ENCODE measurements around the gene SP7.
"Not testable (repeated sequence)": the region's sequence is repeated elsewhere in the genome, so short reads cannot be mapped to it uniquely, and the experiment has no call there.

The SP7 gene

DNA sequence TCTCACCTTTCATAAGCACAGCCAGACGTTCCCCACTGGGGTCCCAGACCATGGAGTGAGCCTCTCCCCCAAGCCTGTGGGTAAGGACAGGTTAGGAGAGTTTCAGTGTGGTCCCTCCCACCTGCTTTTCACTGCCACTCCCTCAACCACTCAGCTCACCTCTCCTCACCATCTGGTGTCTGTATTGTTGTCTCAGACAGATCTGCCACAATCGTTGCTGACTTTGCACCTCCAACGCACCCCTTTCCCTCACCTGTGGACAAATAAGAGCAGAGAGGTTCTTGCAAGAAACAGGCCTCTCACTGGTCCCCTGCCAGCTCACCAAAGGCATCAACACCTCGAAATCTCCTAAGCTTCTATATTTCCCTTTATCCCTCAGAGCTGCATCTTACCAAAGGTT is 27.9 kb downstream of the SP7 start:
- H3K4me3 ChIP-seq (ENCODE audit: low read depth, low read length), result no peak overlapping the region
- no peak for TF ChIP-seq CTCF (IDR thresholded peaks at IDR 0.05; ENCODE audit: low read depth, low read length)

GRCh38 chr12:53306826-53307225 is 29.3 kb downstream of the SP7 start:
- no peak for TF ChIP-seq CTCF (IDR thresholded peaks at IDR 0.05; ENCODE audit: low read depth, low read length)
- H3K4me3 ChIP-seq (ENCODE audit: low read depth, low read length), result no peak overlapping the region

DNA sequence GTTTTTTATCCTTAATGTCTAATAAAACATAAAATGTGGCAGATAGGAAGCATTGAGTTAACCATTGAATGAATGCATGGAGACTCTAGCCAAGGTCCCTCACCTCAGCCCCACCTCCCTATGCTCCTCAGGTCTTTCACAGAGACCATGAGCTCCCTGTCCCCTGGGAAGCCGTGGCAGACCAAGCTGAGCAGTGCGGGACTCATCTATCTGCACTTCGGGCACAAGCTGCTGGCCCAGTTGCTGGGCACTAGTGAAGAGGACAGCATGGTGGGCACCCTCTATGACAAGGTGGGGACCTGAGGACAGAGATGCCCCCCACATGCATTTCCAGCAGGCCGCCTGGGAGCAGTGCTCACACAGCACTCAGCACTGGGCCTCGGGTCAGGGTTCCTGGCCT is 33.3 kb downstream of the SP7 start:
- H3K4me3 ChIP-seq (ENCODE audit: low read depth, low read length), result no peak overlapping the region
- TF ChIP-seq CTCF (IDR thresholded peaks at IDR 0.05; ENCODE audit: low read depth, low read length), result no peak

DNA sequence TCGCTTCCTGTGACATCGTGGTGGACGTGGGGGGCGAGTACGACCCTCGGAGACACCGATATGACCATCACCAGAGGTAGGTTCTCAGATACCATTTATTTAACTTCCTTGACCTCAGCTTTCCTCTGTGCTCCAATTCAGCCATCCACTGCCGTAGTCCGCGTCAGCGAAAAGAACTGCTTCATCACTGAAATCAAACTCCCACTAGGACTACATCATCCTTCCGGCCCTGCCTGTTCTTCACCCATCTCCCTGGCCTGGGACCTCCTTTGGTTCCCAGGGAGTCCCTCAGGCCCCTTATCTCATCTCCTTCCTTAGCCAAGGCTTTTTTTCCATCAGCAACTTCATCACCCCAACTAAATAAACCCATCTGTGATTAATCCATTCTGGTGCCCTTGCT is 36.0 kb downstream of the SP7 start:
- TF ChIP-seq CTCF (IDR thresholded peaks at IDR 0.05; ENCODE audit: low read depth, low read length), result no peak

DNA sequence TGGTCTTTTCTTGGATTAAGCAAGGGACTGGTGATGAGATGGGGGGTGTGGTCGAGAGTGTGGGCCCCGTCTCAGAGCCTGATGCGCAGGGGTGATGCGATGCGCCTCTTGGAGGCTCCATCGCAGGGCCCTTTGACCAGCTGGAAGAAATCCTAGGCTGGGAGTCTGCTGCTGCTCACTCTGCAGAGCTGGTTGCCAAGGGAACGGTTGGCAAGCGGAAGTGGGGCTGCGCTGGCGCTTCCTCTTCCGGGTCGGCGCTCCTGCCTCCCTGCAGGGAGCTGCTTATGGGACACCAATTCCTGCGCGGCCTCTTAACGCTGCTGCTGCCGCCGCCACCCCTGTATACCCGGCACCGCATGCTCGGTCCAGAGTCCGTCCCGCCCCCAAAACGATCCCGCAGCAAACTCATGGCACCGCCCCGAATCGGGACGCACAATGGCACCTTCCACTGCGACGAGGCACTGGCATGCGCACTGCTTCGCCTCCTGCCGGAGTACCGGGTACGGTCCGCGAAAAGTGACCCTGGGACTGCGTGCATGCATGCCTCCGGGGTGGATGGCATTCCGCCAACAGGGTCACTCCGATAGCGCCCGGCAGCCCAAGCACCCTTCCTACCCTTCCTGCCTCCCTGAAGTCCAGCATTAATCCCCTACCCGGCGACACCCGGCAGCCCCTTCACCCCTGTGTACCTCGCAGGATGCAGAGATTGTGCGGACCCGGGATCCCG is 36.5 kb downstream of the SP7 start, which contains the start of gene MYG1:
TSS of gene MYG1 (plus strand) at position 242 of the 727 bp plus-strand sequence. CDS start at position 285, 43 bp downstream.
- no peak for TF ChIP-seq CTCF (IDR thresholded peaks at IDR 0.05; ENCODE audit: low read depth, low read length)

More for the DNA sequence above, 36.0 kb downstream of the SP7 start:
- H3K4me3 ChIP-seq (ENCODE audit: low read depth, low read length), result peak overlapping the region; percentile 82

GRCh38 chr12:53299101-53299453 is 37.1 kb downstream of the SP7 start:
- peak overlapping the region; percentile 82 for H3K4me3 ChIP-seq (ENCODE audit: low read depth, low read length)
- TF ChIP-seq CTCF (IDR thresholded peaks at IDR 0.05; ENCODE audit: low read depth, low read length), result no peak

More for the DNA sequence above, 36.5 kb downstream of the SP7 start, which contains the start of gene MYG1:
- H3K4me3 ChIP-seq (ENCODE audit: low read depth, low read length), result peak within 1 kb of the TSS; percentile 82

DNA sequence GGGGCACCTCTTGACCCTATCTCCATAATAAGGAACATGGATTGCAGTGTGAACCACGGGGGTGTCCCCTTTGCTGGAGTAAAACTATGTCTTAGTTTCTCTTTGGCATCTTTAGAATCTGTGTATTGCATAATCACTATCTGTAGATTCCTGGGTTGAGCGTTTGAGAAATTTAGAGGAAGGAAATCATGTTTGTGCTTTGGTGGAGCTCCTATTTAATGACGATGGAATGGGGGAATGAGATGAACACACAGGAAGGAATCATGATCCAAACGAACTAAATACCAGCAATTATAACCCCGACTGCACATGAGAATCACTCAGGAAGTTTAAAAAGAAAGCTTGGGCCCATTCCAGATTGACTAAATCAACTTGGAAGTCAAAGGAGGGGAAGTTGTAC is 38.0 kb downstream of the SP7 start:
- TF ChIP-seq CTCF (IDR thresholded peaks at IDR 0.05; ENCODE audit: low read depth, low read length), result no peak
- peak overlapping the region; percentile 39; the same call in 1 of the 2 replicates for H3K4me3 ChIP-seq (ENCODE audit: low read depth, low read length)

DNA sequence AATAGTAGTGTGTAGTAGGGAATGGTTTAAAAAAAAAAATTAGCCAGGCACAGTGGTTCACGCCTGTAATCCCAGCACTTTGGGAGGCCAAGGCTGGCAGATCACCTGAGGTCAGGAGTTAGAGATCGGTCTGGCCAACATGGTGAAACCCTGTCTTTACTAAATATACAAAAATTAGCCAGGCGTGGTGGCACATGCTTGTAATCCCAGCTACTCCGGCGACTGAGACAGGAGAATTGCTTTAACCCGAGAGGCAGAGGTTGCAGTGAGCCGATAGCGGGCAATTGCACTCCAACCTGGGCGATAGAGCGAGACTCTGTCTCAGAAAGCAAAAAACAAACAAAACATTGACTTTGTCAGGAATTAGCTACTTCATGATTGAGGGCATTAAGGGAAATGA is 39.0 kb downstream of the SP7 start:
- not testable (repeated sequence) for H3K4me3 ChIP-seq (ENCODE audit: low read depth, low read length)
